K562 (cell line): ENCODE results near the gene HOXB5.

ENCODE experiments used
- CBX8 ChIP-seq: fragments of 200-600 bp; sonication (generic); IDR thresholded peaks from 2 replicates; pipeline ENCODE4 v1.6.1; 2012; ENCODE audit warnings: borderline replicate concordance, mixed run types, low read depth, mild to moderate bottlenecking, moderate library complexity, mixed read lengths, low read length, control low read depth, inconsistent platforms; ENCODE audit not compliant: poor library complexity, severe bottlenecking; ENCODE audit errors: extremely low read depth
- ELF4 ChIP-seq: fragments of 450-650 bp; formaldehyde crosslinking; IDR thresholded peaks from 2 replicates; pipeline ENCODE4 v1.4.0; 2022; ENCODE audit warnings: missing genetic modification characterization
- EWSR1 ChIP-seq: fragments of 450-650 bp; IDR thresholded peaks from 2 replicates; pipeline ENCODE4 v1.6.1; 2018; ENCODE audit warnings: borderline replicate concordance, mild to moderate bottlenecking, low read depth, moderate library complexity; ENCODE audit not compliant: partially characterized antibody
- TBP ChIP-seq: optimal IDR thresholded peaks from 2 replicates; pipeline ENCODE3; 2011; ENCODE audit warnings: low read depth, low read length, improper control_type of control experiment

DNA sequence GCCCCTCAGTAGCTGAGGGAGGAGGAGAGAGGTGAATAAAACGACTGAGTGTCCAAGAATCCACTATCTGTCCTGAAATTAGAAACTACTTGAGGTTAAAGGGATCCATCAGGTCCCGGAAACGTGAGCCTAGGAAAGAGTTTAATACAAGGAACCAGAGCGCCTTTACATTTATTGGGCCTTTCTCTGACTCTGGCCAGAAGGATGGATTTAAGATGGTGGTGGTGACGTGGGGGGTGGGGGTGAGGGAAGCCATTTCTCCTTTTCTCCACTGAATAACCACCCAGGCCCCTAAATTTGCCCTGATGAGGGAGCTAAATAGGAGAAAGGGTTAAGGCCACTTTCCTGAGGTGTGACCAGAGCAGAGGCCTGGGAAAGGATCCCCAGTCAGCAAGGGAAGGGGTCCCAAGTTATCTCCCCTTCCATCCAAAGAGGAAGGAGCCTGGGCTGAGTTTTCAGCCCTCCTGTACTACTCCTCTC lies 33.6 kb upstream of the HOXB5 start:
- TF ChIP-seq CBX8 = no peak
- TF ChIP-seq EWSR1 = no peak
- TF ChIP-seq ELF4 (CRISPR knock-in tag) = no peak
- TF ChIP-seq TBP = no peak
